GM19452 (cell line): ENCODE results near the gene SLC35E1.
"Not testable (repeated sequence)": the region's sequence is repeated elsewhere in the genome, so short reads cannot be mapped to it uniquely, and the experiment has no call there.

ENCODE experiments used
- ATAC-seq: cut with Tn5 transposase; IDR thresholded peaks from one replicate; pipeline ENCODE4 v1.9.1; 2021; ENCODE audit not compliant: unreplicated experiment

Gene SLC35E1

GRCh38 chr19:16527334-16527935, 44.8 kb downstream of the SLC35E1 start:
- ATAC-seq = no peak

DNA sequence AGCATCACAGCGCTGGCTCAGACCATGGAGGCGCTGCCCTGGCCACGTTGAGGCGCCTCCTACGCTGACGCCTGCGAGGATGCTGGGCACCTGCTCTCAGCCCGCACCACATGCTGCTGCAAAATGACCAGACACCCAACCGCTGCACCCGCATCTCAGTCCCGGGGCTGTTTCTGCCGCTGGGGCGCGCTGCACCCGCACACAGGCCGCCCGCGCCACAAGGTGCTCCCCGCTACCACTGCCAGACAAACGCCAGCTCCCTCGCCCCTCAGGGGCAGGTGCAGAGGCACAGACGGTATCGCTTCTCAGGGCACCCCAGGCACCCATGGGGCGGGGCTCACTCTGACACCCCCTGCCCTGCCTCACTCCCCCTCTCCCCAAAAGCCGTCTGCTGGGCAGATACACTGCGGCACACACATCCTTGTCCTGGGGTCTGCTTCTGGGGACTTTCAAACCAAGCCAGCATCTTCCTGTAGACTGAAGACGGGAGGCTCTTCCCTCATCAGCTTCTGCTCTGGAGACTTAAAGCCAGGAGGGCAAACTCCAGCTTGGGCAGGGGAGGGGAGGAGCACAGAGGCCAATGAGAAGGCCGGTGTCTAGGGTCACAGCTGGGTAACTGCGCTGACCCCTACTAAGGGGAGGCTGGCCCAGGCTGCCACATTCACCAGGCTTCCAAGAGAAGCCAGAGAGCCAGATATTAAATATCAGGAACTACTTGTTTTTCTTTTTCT, 46.3 kb downstream of the SLC35E1 start:
- ATAC-seq = no peak

DNA sequence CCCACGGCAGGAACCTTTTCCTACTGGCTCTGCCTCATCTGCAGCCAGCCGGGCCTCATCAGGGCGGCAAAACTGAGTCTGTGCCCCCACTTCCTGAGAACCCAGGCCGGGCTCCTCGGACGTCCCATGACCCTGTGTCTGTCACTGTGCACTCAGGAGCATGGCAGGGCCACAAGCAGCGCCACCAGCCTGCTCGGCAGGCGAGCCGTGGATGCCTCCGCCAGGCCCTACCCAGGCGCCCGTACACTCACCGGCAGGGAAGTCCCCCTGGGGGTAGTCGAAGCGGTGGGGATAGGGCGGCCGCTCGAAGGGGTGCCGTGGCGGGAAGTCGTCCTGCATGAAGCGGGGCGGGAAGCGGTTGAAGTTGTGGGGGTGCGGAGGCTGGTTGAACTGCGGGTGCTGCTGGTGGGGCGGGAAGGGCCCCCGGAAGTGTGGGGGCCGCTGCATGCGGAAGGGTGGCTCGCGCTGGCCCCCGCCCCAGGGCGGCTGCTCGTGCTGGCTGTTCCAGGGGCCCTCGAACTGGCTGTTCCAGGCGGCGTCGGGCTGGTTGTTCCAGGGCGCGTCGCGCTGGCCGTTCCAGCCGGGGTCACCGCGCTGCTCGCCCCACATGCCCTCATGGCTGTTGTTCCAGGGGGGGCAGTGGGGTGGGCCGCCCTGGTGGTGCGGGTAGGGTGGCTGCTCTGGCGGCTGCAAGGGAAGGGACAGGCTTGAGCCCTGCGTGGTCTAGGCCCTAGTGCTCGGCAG, 47.1 kb downstream of the SLC35E1 start:
- no peak for ATAC-seq

- ATAC-seq = no peak
These were observed 49.4 kb downstream of the SLC35E1 start for GRCh38 chr19:16522559-16523377.

- no peak for ATAC-seq
These were observed 50.4 kb downstream of the SLC35E1 start for GRCh38 chr19:16521715-16522289.

- no peak for ATAC-seq
These were observed 51.1 kb downstream of the SLC35E1 start for GRCh38 chr19:16520986-16521624.

DNA sequence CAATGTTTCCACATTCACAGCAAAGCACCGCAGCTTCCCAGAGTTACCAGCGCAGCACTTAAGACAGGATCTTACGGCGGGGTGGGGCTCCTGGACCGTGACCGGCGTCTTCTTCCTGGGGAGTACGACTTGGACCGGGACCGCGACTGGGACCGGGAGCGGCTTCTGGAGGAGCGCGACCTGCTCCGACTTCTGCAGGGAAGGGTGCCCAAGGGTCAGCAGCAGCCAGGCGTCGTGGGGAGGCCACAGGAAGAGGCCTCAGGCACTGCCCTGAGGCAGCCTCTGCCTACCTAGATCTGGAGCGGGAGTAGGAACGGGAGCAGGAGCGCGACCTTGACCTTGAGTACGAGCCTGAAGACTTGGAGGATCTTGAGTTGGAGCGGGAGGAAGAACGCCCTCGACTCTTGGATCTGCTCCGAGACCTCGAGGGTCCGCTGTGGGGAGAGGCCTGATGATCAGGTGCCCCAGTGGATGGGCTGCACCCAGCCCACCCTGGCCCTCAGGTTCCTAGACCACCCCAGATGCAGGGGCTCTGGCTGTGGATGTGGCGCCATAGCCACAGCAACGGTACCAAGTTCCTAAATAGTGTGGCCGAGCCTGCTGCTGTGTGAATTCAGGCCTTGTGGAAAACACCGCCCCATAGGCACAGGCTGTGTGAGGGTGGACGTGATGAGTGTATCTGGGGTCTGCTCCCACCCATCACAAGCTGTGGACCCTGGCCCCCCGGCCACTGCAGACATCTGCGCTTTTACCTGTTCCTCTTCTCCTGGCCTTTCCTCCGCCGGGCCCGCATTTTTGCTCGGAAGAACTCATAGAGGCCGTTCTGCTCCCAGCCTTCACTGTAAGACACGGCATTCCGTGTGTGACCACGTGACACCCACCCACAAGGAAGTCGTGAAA, 51.9 kb downstream of the SLC35E1 start:
- no peak for ATAC-seq

GRCh38 chr19:16519230-16519687, 53.0 kb downstream of the SLC35E1 start:
- ATAC-seq = no peak

DNA sequence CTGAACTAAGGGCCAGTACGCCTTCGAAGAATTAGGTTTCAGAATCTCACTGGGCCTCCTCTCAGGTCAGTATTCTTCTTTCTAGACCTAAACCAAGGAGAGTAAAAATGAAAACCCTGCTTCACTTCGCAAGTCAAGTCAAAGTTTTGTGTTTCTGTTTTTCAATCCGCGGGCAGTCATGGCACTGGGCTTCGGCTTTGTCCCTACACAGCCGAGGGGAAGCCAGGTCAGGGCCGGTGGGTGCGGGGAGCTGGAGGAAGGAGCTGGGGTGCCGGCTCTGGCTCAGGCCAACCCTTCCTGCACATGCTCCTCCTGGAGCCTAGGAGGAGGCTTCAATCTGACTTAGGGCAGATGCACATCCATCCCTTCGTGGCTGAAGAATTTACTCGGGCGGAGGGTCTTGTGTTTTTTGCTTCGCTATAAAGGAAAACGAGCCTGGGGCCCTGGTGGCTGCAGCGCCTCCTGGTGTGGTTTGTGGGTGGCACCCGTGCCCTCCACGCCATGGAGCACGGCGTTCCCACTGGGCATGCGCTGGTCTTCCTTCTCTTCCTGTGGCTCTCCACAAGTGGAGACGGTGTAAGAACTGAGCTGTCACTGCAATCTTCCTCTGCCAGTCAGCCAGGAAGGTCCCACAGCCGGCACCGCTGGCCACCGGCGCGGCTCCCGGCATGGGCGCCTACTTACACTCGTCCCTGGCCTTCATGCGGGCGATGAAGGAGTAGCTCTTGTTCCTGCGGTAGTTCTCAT, 53.6 kb downstream of the SLC35E1 start:
- ATAC-seq = no peak

GRCh38 chr19:16518061-16518460, 54.2 kb downstream of the SLC35E1 start:
- ATAC-seq = no peak

GRCh38 chr19:16516923-16517610, 55.1 kb downstream of the SLC35E1 start:
- ATAC-seq = no peak

- ATAC-seq = no peak
These were observed 55.8 kb downstream of the SLC35E1 start for GRCh38 chr19:16516381-16516780.

GRCh38 chr19:16514383-16515019, 57.7 kb downstream of the SLC35E1 start:
- ATAC-seq = no peak

- ATAC-seq = not testable (repeated sequence)
These were observed 59.6 kb downstream of the SLC35E1 start for GRCh38 chr19:16512611-16513010.

GRCh38 chr19:16509141-16510061, 62.8 kb downstream of the SLC35E1 start:
- no peak for ATAC-seq

- ATAC-seq = no peak
These were observed 63.7 kb downstream of the SLC35E1 start for GRCh38 chr19:16508546-16508945.
